Measurements from ENCODE around the gene CFTR. TPM values are rescaled to one million over a fixed set of nuclear protein-coding genes. Genes with fewer than 3 reads are reported as not detected.

The CFTR gene
- total RNA-seq, 1 experiment from 2014 or later: 0.72 TPM

DNA sequence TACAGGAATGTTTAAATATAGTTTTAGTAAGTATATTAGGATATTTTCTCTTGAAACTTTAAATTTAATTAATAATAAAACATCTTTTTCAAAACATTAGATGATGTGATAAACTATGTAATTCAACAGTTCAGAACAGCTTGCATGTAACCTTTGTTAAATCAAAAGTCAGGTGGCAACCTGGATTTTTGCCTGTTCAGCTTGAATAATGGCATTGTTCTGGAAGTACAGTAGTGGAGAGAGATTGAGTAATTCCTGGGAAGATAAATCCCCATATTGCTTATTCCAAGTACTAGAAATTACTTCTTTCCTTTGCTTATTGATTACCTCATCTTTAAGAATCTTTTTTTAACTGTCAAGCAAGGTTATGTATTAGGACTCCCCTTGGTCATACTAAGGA is 20.1 kb upstream of the CFTR start:
- TF ChIP-seq, protein P1, sequence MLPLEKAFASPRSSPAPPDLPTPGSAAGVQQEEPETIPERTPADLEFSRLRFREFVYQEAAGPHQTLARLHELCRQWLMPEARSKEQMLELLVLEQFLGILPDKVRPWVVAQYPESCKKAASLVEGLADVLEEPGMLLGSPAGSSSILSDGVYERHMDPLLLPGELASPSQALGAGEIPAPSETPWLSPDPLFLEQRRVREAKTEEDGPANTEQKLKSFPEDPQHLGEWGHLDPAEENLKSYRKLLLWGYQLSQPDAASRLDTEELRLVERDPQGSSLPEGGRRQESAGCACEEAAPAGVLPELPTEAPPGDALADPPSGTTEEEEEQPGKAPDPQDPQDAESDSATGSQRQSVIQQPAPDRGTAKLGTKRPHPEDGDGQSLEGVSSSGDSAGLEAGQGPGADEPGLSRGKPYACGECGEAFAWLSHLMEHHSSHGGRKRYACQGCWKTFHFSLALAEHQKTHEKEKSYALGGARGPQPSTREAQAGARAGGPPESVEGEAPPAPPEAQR (CRISPR knock-in tag; IDR thresholded peaks at IDR 0.05): no peak
- TF ChIP-seq SMAD4 (CRISPR knock-in tag; IDR thresholded peaks at IDR 0.05): no peak
- TF ChIP-seq, protein P2, sequence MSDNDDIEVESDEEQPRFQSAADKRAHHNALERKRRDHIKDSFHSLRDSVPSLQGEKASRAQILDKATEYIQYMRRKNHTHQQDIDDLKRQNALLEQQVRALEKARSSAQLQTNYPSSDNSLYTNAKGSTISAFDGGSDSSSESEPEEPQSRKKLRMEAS (CRISPR knock-in tag; IDR thresholded peaks at IDR 0.05): no peak
- TF ChIP-seq, protein P3, sequence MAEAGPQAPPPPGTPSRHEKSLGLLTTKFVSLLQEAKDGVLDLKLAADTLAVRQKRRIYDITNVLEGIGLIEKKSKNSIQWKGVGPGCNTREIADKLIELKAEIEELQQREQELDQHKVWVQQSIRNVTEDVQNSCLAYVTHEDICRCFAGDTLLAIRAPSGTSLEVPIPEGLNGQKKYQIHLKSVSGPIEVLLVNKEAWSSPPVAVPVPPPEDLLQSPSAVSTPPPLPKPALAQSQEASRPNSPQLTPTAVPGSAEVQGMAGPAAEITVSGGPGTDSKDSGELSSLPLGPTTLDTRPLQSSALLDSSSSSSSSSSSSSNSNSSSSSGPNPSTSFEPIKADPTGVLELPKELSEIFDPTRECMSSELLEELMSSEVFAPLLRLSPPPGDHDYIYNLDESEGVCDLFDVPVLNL (CRISPR knock-in tag; IDR thresholded peaks at IDR 0.05; ENCODE audit: borderline replicate concordance, low read depth): no peak
- no peak for TF ChIP-seq GTF2I (CRISPR knock-in tag; conservative IDR thresholded peaks at IDR 0.05)
- TF ChIP-seq FOXP1 (CRISPR knock-in tag; IDR thresholded peaks at IDR 0.05; ENCODE audit: borderline replicate concordance): no peak
- TF ChIP-seq ESRRA (CRISPR knock-in tag; IDR thresholded peaks at IDR 0.05; ENCODE audit: borderline replicate concordance): no peak
- no peak for TF ChIP-seq TCF7 (CRISPR knock-in tag; IDR thresholded peaks at IDR 0.05; ENCODE audit: low read depth)
- no peak for TF ChIP-seq ELF4 (CRISPR knock-in tag; IDR thresholded peaks at IDR 0.05; ENCODE audit: low read depth)
- TF ChIP-seq, protein P4, sequence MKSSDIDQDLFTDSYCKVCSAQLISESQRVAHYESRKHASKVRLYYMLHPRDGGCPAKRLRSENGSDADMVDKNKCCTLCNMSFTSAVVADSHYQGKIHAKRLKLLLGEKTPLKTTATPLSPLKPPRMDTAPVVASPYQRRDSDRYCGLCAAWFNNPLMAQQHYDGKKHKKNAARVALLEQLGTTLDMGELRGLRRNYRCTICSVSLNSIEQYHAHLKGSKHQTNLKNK (CRISPR knock-in tag; IDR thresholded peaks at IDR 0.05): no peak
- TF ChIP-seq, protein P5, sequence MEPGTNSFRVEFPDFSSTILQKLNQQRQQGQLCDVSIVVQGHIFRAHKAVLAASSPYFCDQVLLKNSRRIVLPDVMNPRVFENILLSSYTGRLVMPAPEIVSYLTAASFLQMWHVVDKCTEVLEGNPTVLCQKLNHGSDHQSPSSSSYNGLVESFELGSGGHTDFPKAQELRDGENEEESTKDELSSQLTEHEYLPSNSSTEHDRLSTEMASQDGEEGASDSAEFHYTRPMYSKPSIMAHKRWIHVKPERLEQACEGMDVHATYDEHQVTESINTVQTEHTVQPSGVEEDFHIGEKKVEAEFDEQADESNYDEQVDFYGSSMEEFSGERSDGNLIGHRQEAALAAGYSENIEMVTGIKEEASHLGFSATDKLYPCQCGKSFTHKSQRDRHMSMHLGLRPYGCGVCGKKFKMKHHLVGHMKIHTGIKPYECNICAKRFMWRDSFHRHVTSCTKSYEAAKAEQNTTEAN (CRISPR knock-in tag; IDR thresholded peaks at IDR 0.05): no peak
- TF ChIP-seq, protein P6, sequence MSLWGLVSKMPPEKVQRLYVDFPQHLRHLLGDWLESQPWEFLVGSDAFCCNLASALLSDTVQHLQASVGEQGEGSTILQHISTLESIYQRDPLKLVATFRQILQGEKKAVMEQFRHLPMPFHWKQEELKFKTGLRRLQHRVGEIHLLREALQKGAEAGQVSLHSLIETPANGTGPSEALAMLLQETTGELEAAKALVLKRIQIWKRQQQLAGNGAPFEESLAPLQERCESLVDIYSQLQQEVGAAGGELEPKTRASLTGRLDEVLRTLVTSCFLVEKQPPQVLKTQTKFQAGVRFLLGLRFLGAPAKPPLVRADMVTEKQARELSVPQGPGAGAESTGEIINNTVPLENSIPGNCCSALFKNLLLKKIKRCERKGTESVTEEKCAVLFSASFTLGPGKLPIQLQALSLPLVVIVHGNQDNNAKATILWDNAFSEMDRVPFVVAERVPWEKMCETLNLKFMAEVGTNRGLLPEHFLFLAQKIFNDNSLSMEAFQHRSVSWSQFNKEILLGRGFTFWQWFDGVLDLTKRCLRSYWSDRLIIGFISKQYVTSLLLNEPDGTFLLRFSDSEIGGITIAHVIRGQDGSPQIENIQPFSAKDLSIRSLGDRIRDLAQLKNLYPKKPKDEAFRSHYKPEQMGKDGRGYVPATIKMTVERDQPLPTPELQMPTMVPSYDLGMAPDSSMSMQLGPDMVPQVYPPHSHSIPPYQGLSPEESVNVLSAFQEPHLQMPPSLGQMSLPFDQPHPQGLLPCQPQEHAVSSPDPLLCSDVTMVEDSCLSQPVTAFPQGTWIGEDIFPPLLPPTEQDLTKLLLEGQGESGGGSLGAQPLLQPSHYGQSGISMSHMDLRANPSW (CRISPR knock-in tag; conservative IDR thresholded peaks at IDR 0.05; ENCODE audit: low read depth): no peak
- TF ChIP-seq ZBTB21 (CRISPR knock-in tag; IDR thresholded peaks at IDR 0.05; ENCODE audit: borderline replicate concordance): no peak
- TF ChIP-seq, protein P7, sequence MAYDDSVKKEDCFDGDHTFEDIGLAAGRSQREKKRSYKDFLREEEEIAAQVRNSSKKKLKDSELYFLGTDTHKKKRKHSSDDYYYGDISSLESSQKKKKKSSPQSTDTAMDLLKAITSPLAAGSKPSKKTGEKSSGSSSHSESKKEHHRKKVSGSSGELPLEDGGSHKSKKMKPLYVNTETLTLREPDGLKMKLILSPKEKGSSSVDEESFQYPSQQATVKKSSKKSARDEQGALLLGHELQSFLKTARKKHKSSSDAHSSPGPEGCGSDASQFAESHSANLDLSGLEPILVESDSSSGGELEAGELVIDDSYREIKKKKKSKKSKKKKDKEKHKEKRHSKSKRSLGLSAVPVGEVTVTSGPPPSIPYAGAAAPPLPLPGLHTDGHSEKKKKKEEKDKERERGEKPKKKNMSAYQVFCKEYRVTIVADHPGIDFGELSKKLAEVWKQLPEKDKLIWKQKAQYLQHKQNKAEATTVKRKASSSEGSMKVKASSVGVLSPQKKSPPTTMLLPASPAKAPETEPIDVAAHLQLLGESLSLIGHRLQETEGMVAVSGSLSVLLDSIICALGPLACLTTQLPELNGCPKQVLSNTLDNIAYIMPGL (CRISPR knock-in tag; IDR thresholded peaks at IDR 0.05): no peak
- TF ChIP-seq ETV6 (CRISPR knock-in tag; IDR thresholded peaks at IDR 0.05): no peak
- TF ChIP-seq OVOL2 (CRISPR knock-in tag; IDR thresholded peaks at IDR 0.05; ENCODE audit: borderline replicate concordance): no peak
- TF ChIP-seq, protein P8, sequence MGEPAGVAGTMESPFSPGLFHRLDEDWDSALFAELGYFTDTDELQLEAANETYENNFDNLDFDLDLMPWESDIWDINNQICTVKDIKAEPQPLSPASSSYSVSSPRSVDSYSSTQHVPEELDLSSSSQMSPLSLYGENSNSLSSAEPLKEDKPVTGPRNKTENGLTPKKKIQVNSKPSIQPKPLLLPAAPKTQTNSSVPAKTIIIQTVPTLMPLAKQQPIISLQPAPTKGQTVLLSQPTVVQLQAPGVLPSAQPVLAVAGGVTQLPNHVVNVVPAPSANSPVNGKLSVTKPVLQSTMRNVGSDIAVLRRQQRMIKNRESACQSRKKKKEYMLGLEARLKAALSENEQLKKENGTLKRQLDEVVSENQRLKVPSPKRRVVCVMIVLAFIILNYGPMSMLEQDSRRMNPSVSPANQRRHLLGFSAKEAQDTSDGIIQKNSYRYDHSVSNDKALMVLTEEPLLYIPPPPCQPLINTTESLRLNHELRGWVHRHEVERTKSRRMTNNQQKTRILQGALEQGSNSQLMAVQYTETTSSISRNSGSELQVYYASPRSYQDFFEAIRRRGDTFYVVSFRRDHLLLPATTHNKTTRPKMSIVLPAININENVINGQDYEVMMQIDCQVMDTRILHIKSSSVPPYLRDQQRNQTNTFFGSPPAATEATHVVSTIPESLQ (CRISPR knock-in tag; IDR thresholded peaks at IDR 0.05): no peak
- no peak for TF ChIP-seq ZNF138 (CRISPR knock-in tag; conservative IDR thresholded peaks at IDR 0.05)
- TF ChIP-seq, protein P9, sequence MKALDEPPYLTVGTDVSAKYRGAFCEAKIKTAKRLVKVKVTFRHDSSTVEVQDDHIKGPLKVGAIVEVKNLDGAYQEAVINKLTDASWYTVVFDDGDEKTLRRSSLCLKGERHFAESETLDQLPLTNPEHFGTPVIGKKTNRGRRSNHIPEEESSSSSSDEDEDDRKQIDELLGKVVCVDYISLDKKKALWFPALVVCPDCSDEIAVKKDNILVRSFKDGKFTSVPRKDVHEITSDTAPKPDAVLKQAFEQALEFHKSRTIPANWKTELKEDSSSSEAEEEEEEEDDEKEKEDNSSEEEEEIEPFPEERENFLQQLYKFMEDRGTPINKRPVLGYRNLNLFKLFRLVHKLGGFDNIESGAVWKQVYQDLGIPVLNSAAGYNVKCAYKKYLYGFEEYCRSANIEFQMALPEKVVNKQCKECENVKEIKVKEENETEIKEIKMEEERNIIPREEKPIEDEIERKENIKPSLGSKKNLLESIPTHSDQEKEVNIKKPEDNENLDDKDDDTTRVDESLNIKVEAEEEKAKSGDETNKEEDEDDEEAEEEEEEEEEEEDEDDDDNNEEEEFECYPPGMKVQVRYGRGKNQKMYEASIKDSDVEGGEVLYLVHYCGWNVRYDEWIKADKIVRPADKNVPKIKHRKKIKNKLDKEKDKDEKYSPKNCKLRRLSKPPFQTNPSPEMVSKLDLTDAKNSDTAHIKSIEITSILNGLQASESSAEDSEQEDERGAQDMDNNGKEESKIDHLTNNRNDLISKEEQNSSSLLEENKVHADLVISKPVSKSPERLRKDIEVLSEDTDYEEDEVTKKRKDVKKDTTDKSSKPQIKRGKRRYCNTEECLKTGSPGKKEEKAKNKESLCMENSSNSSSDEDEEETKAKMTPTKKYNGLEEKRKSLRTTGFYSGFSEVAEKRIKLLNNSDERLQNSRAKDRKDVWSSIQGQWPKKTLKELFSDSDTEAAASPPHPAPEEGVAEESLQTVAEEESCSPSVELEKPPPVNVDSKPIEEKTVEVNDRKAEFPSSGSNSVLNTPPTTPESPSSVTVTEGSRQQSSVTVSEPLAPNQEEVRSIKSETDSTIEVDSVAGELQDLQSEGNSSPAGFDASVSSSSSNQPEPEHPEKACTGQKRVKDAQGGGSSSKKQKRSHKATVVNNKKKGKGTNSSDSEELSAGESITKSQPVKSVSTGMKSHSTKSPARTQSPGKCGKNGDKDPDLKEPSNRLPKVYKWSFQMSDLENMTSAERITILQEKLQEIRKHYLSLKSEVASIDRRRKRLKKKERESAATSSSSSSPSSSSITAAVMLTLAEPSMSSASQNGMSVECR (CRISPR knock-in tag; IDR thresholded peaks at IDR 0.05; ENCODE audit: borderline replicate concordance): no peak
- TF ChIP-seq, protein P10, sequence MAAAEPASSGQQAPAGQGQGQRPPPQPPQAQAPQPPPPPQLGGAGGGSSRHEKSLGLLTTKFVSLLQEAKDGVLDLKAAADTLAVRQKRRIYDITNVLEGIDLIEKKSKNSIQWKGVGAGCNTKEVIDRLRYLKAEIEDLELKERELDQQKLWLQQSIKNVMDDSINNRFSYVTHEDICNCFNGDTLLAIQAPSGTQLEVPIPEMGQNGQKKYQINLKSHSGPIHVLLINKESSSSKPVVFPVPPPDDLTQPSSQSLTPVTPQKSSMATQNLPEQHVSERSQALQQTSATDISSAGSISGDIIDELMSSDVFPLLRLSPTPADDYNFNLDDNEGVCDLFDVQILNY (CRISPR knock-in tag; IDR thresholded peaks at IDR 0.05): no peak
- POLR2A ChIA-PET: no interaction called here
- H3K36me3 Mint-ChIP-seq: no peaks in the 10 kb centered on the region
- H3K4me3 Mint-ChIP-seq: no peak overlapping the region
- no peaks in the 10 kb centered on the region for H3K4me1 Mint-ChIP-seq
- DNase-seq (ENCODE audit: low spot score) (no peak), ATAC-seq (no peak)
- H3K9me3 Mint-ChIP-seq: peaks cover 10% of the 10 kb centered on the region
- no peaks in the 10 kb centered on the region for H3K27me3 Mint-ChIP-seq (ENCODE audit: low read depth)
- CTCF ChIA-PET: interaction anchor here (1.1 to 1.9 kb wide), 5 partner anchors 17 to 693 kb away, joined by 3 to 17 read pairs (median 6); no protein-coding TSS in a partner anchor
- no peak overlapping the region for H3K27ac Mint-ChIP-seq
